ENCODE data around the gene EXOC2.

EXOC2 gene

GRCh38 chr6:729606-730320, 36.8 kb upstream of the EXOC2 start:
- no peak for DNase-seq (ENCODE audit: low spot score)
- no peak for TF ChIP-seq CTCF (IDR thresholded peaks at IDR 0.05; ENCODE audit: borderline replicate concordance, control extremely low read depth, extremely low read depth, insufficient read depth, missing control alignments)
- in situ Hi-C loops (cut with MboI; ENCODE audit: low sequenced_read_pairs, unreplicated experiment) = no loop called here

- no peak for TF ChIP-seq CTCF (IDR thresholded peaks at IDR 0.05; ENCODE audit: borderline replicate concordance, control extremely low read depth, extremely low read depth, insufficient read depth, missing control alignments)
- DNase-seq (ENCODE audit: low spot score) = no peak
- in situ Hi-C loops (cut with MboI; ENCODE audit: low sequenced_read_pairs, unreplicated experiment) = no loop called here
These were observed 34.9 kb upstream of the EXOC2 start for GRCh38 chr6:727856-728255.

GRCh38 chr6:723540-723939, 30.6 kb upstream of the EXOC2 start:
- no peak for TF ChIP-seq CTCF (IDR thresholded peaks at IDR 0.05; ENCODE audit: borderline replicate concordance, control extremely low read depth, extremely low read depth, insufficient read depth, missing control alignments)
- no peak for DNase-seq (ENCODE audit: low spot score)
- in situ Hi-C loops (cut with MboI; ENCODE audit: low sequenced_read_pairs, unreplicated experiment) = no loop called here

GRCh38 chr6:722608-723007, 29.7 kb upstream of the EXOC2 start:
- TF ChIP-seq CTCF (IDR thresholded peaks at IDR 0.05; ENCODE audit: borderline replicate concordance, control extremely low read depth, extremely low read depth, insufficient read depth, missing control alignments) = no peak
- no peak for DNase-seq (ENCODE audit: low spot score)
- in situ Hi-C loops (cut with MboI; ENCODE audit: low sequenced_read_pairs, unreplicated experiment) = no loop called here

- in situ Hi-C loops (cut with MboI; ENCODE audit: low sequenced_read_pairs, unreplicated experiment) = no loop called here
- peak; percentile 82 for TF ChIP-seq CTCF (IDR thresholded peaks at IDR 0.05; ENCODE audit: borderline replicate concordance, control extremely low read depth, extremely low read depth, insufficient read depth, missing control alignments)
- DNase-seq (ENCODE audit: low spot score) = peak; percentile 79
These were observed 29.2 kb upstream of the EXOC2 start for GRCh38 chr6:722077-722524.

GRCh38 chr6:718345-718744, 25.4 kb upstream of the EXOC2 start:
- no peak for TF ChIP-seq CTCF (IDR thresholded peaks at IDR 0.05; ENCODE audit: borderline replicate concordance, control extremely low read depth, extremely low read depth, insufficient read depth, missing control alignments)
- no peak for DNase-seq (ENCODE audit: low spot score)
- in situ Hi-C loops (cut with MboI; ENCODE audit: low sequenced_read_pairs, unreplicated experiment) = no loop called here

Data from GM13976 (cell line).